ENCODE measurements around the gene THAP6. TPM values are rescaled to one million over a fixed set of nuclear protein-coding genes. Genes with fewer than 3 reads are reported as not detected.

THAP6 gene
- total RNA-seq, 4 donors from 2014 or later = 5.3 to 17.9 (median 7.3) TPM

- H3K4me3 ChIP-seq = no peak overlapping the region
- 84 to 90% methylated on average over 2 of the region's 2 CpGs for WGBS, 2 donors
- DNase-seq = no peak
- no peaks in the 10 kb centered on the region for H3K4me1 ChIP-seq
- intact Hi-C loops (cut with DNase I) = no loop called here
- H3K27ac ChIP-seq = no peak overlapping the region
- no peaks in the 10 kb centered on the region for H3K9me3 ChIP-seq
- TF ChIP-seq POLR2A (IDR thresholded peaks at IDR 0.05) (no peak), CTCF (IDR thresholded peaks at IDR 0.05) (no peak)
- H3K27me3 ChIP-seq = no peaks in the 10 kb centered on the region
- H3K36me3 ChIP-seq = peaks cover 0 to 12% (median 0%) of the 10 kb centered on the region in 3 donors
Observed at GRCh38 chr4:75549019-75549418, 34.7 kb downstream of the THAP6 start.

- H3K4me1 ChIP-seq = no peaks in the 10 kb centered on the region
- no peaks in the 10 kb centered on the region for H3K36me3 ChIP-seq
- H3K4me3 ChIP-seq = no peak overlapping the region
- no peaks in the 10 kb centered on the region for H3K9me3 ChIP-seq
- H3K27me3 ChIP-seq = peaks cover 0 to 7% (median 0%) of the 10 kb centered on the region in 4 donors
- DNase-seq = no peak
- no peak overlapping the region for H3K27ac ChIP-seq
- intact Hi-C loops (cut with DNase I) = no loop called here
- TF ChIP-seq POLR2A (IDR thresholded peaks at IDR 0.05) (no peak), CTCF (IDR thresholded peaks at IDR 0.05) (no peak)
Observed at GRCh38 chr4:75552452-75552851, 38.2 kb downstream of the THAP6 start.

DNA sequence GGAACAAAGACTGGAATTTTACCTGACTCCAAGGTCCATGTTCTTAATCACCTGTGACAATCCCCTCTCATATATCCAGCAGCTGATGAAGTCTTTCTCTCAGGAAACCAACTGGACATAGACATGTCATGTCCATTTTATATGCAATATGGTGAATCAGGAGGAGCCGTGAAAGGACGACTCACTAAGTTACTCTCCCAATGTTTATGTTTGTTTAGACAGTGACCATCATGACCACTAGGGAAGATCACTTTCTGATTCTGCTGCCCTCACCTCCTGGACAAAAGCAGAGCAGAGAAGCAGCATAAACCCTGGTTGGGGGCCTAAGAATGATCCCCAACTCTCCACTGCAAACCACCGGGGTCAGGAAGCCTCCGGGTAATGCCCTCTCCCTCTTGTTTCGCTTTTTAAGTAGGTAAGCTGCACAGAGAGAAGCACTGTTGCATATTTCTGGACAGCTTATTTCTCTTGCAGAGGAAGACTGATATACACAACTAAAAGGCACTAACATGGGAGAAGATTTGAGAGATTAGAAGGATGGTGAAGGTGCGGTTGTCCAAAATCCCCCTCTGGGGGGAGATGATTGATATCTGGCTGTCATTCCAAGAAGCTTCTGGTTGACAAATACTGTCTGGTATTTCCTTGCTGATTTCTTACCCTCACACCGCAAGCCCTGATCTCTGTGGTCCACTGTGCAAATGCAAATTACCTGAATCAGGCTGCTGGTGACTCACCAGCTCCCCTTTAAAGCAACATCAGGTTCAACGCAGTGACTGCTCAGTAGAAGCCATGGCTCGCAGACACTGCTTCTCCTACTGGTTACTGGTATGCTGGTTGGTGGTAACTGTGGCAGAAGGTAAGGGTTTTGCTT, 41.3 kb downstream of the THAP6 start, which contains the start of gene ODAPH:
TSS of gene ODAPH (plus strand) at position 773 of the 871 bp plus-strand sequence. CDS start at position 790, 17 bp downstream.
- intact Hi-C loops (cut with DNase I) = no loop called here
- Histone ChIP-seq H3K4me3 (no peak within 1 kb of the TSS), H3K9me3 (no peaks in the 10 kb centered on the region), H3K27me3 (peaks cover 0 to 7% (median 0%) of the 10 kb centered on the region in 4 donors), H3K36me3 (no peaks in the 10 kb centered on the region), H3K27ac (no peak within 1 kb of the TSS), H3K4me1 (no peaks in the 10 kb centered on the region)
- 50 to 58% methylated on average over 8 to 9 of the region's 9 CpGs for WGBS, 2 donors
- TF ChIP-seq POLR2A (IDR thresholded peaks at IDR 0.05) (no peak), CTCF (IDR thresholded peaks at IDR 0.05) (no peak)
- DNase-seq = no peak

DNA sequence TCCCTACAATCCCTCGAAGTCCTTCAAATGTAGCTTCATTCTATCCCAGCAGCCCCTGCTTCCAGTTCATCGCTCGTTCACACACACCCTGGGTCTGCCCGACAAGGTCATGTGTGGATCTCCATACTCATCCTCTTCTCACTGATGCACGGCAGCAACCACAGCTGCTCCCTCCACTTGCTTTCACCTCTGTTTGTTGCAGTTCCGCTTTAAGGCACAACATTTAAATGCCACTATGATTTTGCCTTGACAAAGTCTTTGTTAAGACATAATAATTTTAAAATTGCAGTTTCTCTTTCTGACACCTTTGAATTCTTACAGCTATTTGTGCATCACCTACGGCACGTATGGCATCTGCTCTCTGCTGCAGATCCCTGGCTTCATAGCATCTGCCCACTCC, 43.4 kb downstream of the THAP6 start:
- H3K27ac ChIP-seq = no peak overlapping the region
- peaks cover 0 to 7% (median 0%) of the 10 kb centered on the region in 4 donors for H3K27me3 ChIP-seq
- no peak for DNase-seq
- H3K36me3 ChIP-seq = no peaks in the 10 kb centered on the region
- H3K4me1 ChIP-seq = no peaks in the 10 kb centered on the region
- intact Hi-C loops (cut with DNase I) = no loop called here
- 78 to 84% methylated on average over 8 of the region's 8 CpGs for WGBS, 2 donors
- H3K4me3 ChIP-seq = no peak overlapping the region
- no peaks in the 10 kb centered on the region for H3K9me3 ChIP-seq
- TF ChIP-seq POLR2A (IDR thresholded peaks at IDR 0.05) (no peak), CTCF (IDR thresholded peaks at IDR 0.05) (no peak)

GRCh38 chr4:75561789-75562188, 47.5 kb downstream of the THAP6 start:
- no peaks in the 10 kb centered on the region for H3K9me3 ChIP-seq
- intact Hi-C loops (cut with DNase I) = no loop called here
- H3K4me1 ChIP-seq = no peaks in the 10 kb centered on the region
- 71 to 72% methylated on average over 8 of the region's 8 CpGs for WGBS, 2 donors
- peaks cover 0 to 7% (median 0%) of the 10 kb centered on the region in 4 donors for H3K27me3 ChIP-seq
- no peak overlapping the region for H3K27ac ChIP-seq
- no peak overlapping the region for H3K4me3 ChIP-seq
- H3K36me3 ChIP-seq = no peaks in the 10 kb centered on the region
- TF ChIP-seq POLR2A (IDR thresholded peaks at IDR 0.05) (no peak), CTCF (IDR thresholded peaks at IDR 0.05) (no peak)
- no peak for DNase-seq

All from esophagus squamous epithelium (tissue), 5 donors.